Sciatic nerve (tissue), 2 donors: ENCODE data around the gene TGM6. TPM values are rescaled to one million over a fixed set of nuclear protein-coding genes. Genes with fewer than 3 reads are reported as not detected.
"Not testable (repeated sequence)": the region's sequence is repeated elsewhere in the genome, so short reads cannot be mapped to it uniquely, and the experiment has no call there.

Experiments
- ATAC-seq: fragments of 200-7000 bp; cut with Tn5 transposase; one replicate; pipeline ENCODE4 v1.9.1; 2020; ENCODE audit warnings: mild to moderate bottlenecking, moderate library complexity
- DNase-seq: peaks from one replicate; pipeline ENCODE4 v3.0.0-alpha.2; 2020; ENCODE audit warnings: low spot score
- intact Hi-C: fragments of 100-400 bp; cut with DNase I; formaldehyde crosslinking; loops from one replicate; pipeline ENCODE4 v1.14.2; 2022
- total RNA-seq: library from RNA; stranded (reverse); fragmentation: NEBNext Ultra II Directional; extraction: Animal tissue kit (Norgen Biotek cat#: 25700); gene quantifications from one replicate; pipeline ENCODE4 v1.2.1, GENCODE V29; 2021
- donor health status: DM: no; HTN: no; CAD: no.
- donor health status: DM: no; HTN: no; CAD: no.

The TGM6 gene
- total RNA-seq, 1 donor from 2014 or later, result not detected

GRCh38 chr20:2394411-2395055, 13.8 kb downstream of the TGM6 start:
- DNase-seq, result no peak
- no peak for ATAC-seq
- intact Hi-C loops, result no loop called here

GRCh38 chr20:2395136-2395535, 14.4 kb downstream of the TGM6 start:
- ATAC-seq (no peak), DNase-seq (no peak)
- intact Hi-C loops, result no loop called here

- DNase-seq, result no peak
- ATAC-seq, result no peak
- intact Hi-C loops, result no loop called here
These were observed 15.6 kb downstream of the TGM6 start for GRCh38 chr20:2396241-2396814.

GRCh38 chr20:2397091-2397490, 16.4 kb downstream of the TGM6 start:
- DNase-seq (no peak), ATAC-seq (no peak)
- intact Hi-C loops, result no loop called here

GRCh38 chr20:2397595-2398145, 17.0 kb downstream of the TGM6 start:
- DNase-seq, result no peak
- intact Hi-C loops, result no loop called here
- ATAC-seq, result no peak

GRCh38 chr20:2398449-2398848, 17.7 kb downstream of the TGM6 start:
- DNase-seq (no peak), ATAC-seq (no peak)
- intact Hi-C loops, result no loop called here

GRCh38 chr20:2399390-2399789, 18.7 kb downstream of the TGM6 start:
- no peak for ATAC-seq
- DNase-seq, result no peak
- intact Hi-C loops, result no loop called here

GRCh38 chr20:2400290-2400689, 19.6 kb downstream of the TGM6 start:
- intact Hi-C loops, result no loop called here
- DNase-seq, result no peak
- ATAC-seq, result no peak

GRCh38 chr20:2401527-2401926, 20.8 kb downstream of the TGM6 start:
- ATAC-seq (no peak), DNase-seq (no peak)
- intact Hi-C loops, result no loop called here

- no peak for ATAC-seq
- intact Hi-C loops, result no loop called here
- DNase-seq, result no peak
These were observed 21.7 kb downstream of the TGM6 start for GRCh38 chr20:2402271-2402980.

- intact Hi-C loops, result no loop called here
- no peak for DNase-seq
These were observed 22.8 kb downstream of the TGM6 start for GRCh38 chr20:2403291-2404052.

GRCh38 chr20:2405693-2406065, 25.0 kb downstream of the TGM6 start:
- intact Hi-C loops, result no loop called here
- no peak for ATAC-seq

More at GRCh38 chr20:2403291-2404052, 22.8 kb downstream of the TGM6 start:
- ATAC-seq, result no peak

GRCh38 chr20:2407355-2407754, 26.7 kb downstream of the TGM6 start:
- intact Hi-C loops, DNase-seq, ATAC-seq: not testable (repeated sequence)

More at GRCh38 chr20:2405693-2406065, 25.0 kb downstream of the TGM6 start:
- no peak for DNase-seq

GRCh38 chr20:2408111-2408510, 27.4 kb downstream of the TGM6 start:
- ATAC-seq (no peak), DNase-seq (no peak)
- intact Hi-C loops, result no loop called here

- intact Hi-C loops, result no loop called here
- DNase-seq (no peak), ATAC-seq (no peak)
These were observed 36.0 kb downstream of the TGM6 start for GRCh38 chr20:2416541-2417212.

GRCh38 chr20:2417213-2417541, 36.5 kb downstream of the TGM6 start:
- no peak for ATAC-seq
- intact Hi-C loops, result no loop called here
- DNase-seq, result no peak

- no peak for ATAC-seq
These were observed 37.7 kb downstream of the TGM6 start for GRCh38 chr20:2418388-2418787.

GRCh38 chr20:2420510-2420909, 39.8 kb downstream of the TGM6 start:
- DNase-seq, result no peak
- no peak for ATAC-seq
- intact Hi-C loops, result no loop called here

More at GRCh38 chr20:2418388-2418787, 37.7 kb downstream of the TGM6 start:
- DNase-seq, result no peak
- intact Hi-C loops, result no loop called here

- DNase-seq, result no peak
- intact Hi-C loops, result no loop called here
- no peak for ATAC-seq
These were observed 40.5 kb downstream of the TGM6 start for GRCh38 chr20:2421247-2421646.
